Erythroblast (primary cell): ENCODE data around the gene SPAG9.

Experiments
- DNase-seq, 2 experiments: peaks; one replicate each; lab custom pipeline; 2025; lab: John Stamatoyannopoulos, UW
- GATA1 ChIP-seq: IDR thresholded peaks from 2 replicates; pipeline ENCODE4 v1.6.1; 2011; ENCODE audit warnings: low read depth, mild to moderate bottlenecking, control low read depth, low read length, moderate library complexity
- POLR2A ChIP-seq: IDR thresholded peaks from 2 replicates; pipeline ENCODE4 v1.6.1; 2011; ENCODE audit warnings: mild to moderate bottlenecking, low read length

The SPAG9 gene

GRCh38 chr17:50986989-50987660, 133.5 kb downstream of the SPAG9 start:
- DNase-seq: no peak
- TF ChIP-seq POLR2A (no peak), GATA1 (no peak)

GRCh38 chr17:50981279-50981678, 139.4 kb downstream of the SPAG9 start:
- TF ChIP-seq GATA1 (no peak), POLR2A (no peak)
- DNase-seq: no peak

DNA sequence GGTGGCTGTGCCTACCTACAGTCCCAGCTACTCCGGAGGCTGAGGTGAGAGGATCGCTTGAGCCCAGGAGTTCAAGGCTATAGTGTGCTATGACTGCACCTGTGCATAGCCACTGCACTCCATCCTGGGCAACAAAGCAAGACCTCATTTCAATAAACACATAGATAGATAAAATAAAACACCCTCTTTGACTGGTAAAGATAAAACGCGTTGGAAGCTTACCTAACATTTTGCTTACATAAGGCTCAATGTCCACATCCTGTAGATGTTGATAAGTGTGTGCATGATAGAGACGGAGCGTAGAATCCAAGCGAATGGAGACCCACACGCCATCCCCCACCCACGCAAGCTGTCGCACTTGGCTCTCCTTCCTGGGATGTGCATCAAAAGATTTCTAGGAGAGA, 141.1 kb downstream of the SPAG9 start:
- TF ChIP-seq POLR2A (no peak), GATA1 (no peak)
- no peak for DNase-seq

GRCh38 chr17:50977487-50978159, 143.0 kb downstream of the SPAG9 start:
- no peak for DNase-seq

GRCh38 chr17:50976951-50977472, 143.7 kb downstream of the SPAG9 start:
- no peak for TF ChIP-seq GATA1
- no peak for TF ChIP-seq POLR2A
- no peak for DNase-seq

More at GRCh38 chr17:50977487-50978159, 143.0 kb downstream of the SPAG9 start:
- no peak for TF ChIP-seq POLR2A
- no peak for TF ChIP-seq GATA1

DNA sequence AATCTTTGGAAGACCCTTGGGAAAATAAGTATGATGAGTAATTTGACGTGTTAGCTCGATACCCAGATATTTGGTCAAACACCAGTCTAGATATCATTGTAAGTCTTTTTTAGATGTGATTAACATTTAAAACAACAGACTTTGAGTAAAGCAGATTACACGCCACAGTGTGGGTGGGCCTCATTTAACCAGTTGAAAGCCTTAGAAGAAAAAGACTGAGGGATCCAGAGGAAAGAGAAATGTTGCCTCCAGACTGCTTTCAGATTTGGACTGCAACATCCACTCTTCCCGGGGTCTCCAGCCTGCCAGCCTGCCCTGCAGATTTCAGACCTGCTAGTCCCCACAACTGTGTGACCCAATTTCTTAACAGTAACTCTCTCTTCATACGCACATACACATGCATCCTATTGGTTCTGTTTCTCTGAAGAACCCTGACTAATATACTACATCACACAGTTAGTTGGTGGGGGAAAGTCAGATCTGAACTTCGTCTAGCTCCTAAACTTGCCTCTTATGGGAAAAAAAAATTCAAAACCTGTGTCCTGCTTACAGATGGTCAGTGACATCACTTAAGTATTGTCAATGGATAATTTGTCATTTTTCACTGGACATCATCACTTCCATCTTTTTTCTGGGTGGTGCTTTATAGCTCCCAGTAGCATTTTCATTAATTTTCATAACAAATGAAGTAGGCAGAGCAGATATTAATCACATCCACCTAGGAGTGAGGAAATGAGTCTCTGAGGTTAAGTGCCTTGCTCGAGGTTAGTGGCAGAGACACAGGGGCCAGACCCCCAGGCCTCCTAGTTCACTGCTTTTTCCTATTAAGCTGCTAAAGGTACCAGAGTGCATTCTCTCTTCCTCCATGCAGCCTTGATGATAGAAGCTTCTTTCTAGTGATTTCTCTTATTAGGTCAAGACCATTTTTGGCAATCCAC, 146.8 kb downstream of the SPAG9 start:
- TF ChIP-seq POLR2A: no peak
- TF ChIP-seq GATA1: no peak
- DNase-seq: no peak

GRCh38 chr17:50972577-50972976, 148.1 kb downstream of the SPAG9 start:
- peak; percentile 50 to 69 for DNase-seq
- TF ChIP-seq GATA1: no peak
- no peak for TF ChIP-seq POLR2A

DNA sequence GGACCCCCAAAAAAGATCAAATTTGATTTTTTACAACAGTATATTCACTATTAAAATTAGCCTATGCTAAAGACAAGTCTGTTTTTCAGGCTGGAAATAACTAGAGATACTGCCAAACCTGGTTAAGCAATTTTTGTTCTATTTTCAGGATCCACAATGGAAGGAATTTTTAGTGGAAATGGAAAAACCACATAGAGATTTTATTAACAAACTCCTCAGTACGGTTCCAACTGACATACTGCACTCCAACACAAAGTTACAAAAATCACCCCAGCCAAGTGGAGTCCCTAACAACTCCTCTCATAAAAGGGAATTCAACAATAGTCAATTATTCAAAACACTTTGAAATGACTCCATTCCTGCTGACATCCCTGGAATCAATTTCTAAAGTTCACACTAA, 152.9 kb downstream of the SPAG9 start:
- no peak for DNase-seq

DNA sequence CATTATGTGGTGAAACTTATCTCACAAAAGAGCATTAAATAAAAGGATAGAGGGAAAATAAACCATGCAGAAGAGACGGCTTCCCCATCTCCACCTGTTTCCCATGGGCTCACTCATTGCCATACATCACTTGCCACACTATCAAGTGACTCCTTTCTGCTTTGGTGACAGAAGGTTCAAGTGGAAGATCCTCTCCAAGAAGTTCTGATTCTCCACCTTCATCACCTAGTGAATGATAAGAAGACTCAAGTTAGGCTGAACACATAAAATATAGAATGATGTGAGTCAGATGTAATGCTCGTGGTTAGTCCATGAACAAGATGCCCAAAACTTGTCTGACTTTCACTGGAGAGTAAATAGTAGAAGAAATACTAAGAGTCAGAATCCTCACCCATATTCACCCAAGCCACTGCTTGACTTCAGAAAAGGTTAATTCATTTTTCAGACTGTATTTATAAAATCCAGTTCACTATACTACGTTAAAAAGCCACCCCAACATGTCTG, 154.5 kb downstream of the SPAG9 start:
- no peak for DNase-seq
- no peak for TF ChIP-seq POLR2A
- TF ChIP-seq GATA1: no peak

More for the DNA sequence above, 152.9 kb downstream of the SPAG9 start:
- TF ChIP-seq POLR2A (no peak), GATA1 (no peak)

DNA sequence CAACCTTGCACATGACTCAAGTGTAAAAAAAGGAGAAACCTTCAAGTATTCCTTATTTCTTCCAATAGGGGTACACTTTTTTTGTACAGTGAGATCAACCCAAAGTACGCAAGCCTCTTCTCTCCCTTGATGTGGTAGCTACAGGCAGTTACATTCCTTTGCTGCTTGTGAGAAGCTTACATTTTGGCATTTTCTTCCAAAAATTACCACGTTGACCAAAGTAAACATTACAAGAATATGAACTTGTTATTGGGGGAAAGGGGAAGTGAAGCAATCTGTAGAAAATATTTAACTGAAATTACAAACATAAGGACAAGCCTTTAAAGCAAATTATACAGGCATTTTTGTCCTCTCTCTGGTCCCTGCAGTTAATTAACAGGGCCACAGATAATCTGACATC, 157.5 kb downstream of the SPAG9 start:
- TF ChIP-seq POLR2A (no peak), GATA1 (no peak)
- no peak for DNase-seq

GRCh38 chr17:50961282-50962220, 159.1 kb downstream of the SPAG9 start:
- TF ChIP-seq POLR2A: no peak
- no peak for TF ChIP-seq GATA1
- DNase-seq: no peak

DNA sequence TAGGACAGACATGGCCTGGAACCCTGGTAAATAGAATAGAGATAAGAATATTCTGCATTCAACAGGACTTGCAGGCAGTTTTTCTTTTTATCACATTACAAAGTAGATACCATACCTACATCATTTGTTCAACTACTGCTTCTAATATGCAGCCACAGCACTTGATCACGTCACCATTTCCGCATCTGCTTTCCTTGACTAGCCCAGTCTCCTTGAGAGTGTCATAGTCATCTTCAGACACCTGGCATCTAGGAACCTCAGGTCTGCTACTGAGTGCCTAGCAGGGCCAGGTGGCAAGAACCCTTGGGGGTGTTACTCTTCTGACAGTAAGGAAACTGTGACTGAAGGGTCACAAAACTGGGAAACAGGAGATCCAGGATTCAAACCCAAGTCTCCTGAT, 161.3 kb downstream of the SPAG9 start:
- DNase-seq: no peak
- TF ChIP-seq POLR2A (no peak), GATA1 (no peak)
